HL-60 (cell line): Measurements from ENCODE around the gene OR9Q1.

ENCODE experiments used
- DNase-seq, 2 experiments: peaks; one replicate each; pipeline ENCODE4 v3.0.0-alpha.2; 2010 to 2020; ENCODE audit warnings: low read depth in 1 of 2, low spot score in 1 of 2
- H3K27ac ChIP-seq: fragments of 250-450 bp; sonication (Bioruptor Pico); replicated peaks from 2 replicates; pipeline ENCODE4 v1.5.1; 2020; ENCODE audit warnings: mild to moderate bottlenecking, moderate library complexity
- H3K27me3 ChIP-seq: fragments of 250-450 bp; sonication (Bioruptor Pico); 2 replicates; pipeline ENCODE4 v1.5.1; 2021; ENCODE audit warnings: mild to moderate bottlenecking, moderate library complexity; ENCODE audit not compliant: insufficient read depth, poor library complexity, severe bottlenecking
- H3K4me3 ChIP-seq: replicated peaks from 2 replicates; pipeline ENCODE4 v1.5.1; 2011; ENCODE audit warnings: mild to moderate bottlenecking, control low read depth, low read length; ENCODE audit not compliant: insufficient read depth
- GABPA ChIP-seq: IDR thresholded peaks from 2 replicates; pipeline ENCODE4 v1.6.1; 2012; ENCODE audit warnings: low read depth
- POLR2AphosphoS5 ChIP-seq: IDR thresholded peaks from 2 replicates; pipeline ENCODE4 v1.6.1; 2012; ENCODE audit warnings: low read depth
- SPI1 ChIP-seq: IDR thresholded peaks from 2 replicates; pipeline ENCODE4 v1.6.1; 2012; ENCODE audit warnings: low read depth, mild to moderate bottlenecking, borderline replicate concordance
- TF ChIP-seq, protein P1 (sequence below): IDR thresholded peaks from 2 replicates; pipeline ENCODE4 v1.6.1; 2012; ENCODE audit warnings: low read depth; ENCODE audit not compliant: insufficient replicate concordance
- TF ChIP-seq, protein P2 (sequence below): IDR thresholded peaks from one replicate; pipeline ENCODE4 v1.5.1; 2011; ENCODE audit warnings: low read length, control low read depth, inconsistent platforms; ENCODE audit not compliant: insufficient read depth

Gene OR9Q1

DNA sequence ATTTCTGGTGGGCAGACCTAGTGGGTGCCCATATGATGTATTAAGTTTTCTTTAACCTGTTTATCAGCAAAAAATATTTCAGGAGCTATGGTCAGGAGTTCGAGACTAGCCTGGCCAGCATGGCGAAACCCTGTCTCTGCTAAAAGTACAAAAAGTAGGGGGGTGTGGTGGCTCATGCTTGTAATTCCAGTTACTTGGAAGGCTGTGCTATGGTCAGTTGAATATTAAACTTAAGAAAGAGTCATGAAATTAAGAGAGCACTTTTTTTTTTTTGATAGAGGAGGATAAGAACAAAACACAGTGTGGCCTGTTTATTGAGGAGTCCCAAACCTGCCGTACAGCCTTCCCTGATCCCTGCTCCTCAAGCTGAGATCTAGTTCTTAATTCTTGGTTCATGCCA is 36.9 kb downstream of the OR9Q1 start:
- H3K27ac ChIP-seq: no peak overlapping the region

DNA sequence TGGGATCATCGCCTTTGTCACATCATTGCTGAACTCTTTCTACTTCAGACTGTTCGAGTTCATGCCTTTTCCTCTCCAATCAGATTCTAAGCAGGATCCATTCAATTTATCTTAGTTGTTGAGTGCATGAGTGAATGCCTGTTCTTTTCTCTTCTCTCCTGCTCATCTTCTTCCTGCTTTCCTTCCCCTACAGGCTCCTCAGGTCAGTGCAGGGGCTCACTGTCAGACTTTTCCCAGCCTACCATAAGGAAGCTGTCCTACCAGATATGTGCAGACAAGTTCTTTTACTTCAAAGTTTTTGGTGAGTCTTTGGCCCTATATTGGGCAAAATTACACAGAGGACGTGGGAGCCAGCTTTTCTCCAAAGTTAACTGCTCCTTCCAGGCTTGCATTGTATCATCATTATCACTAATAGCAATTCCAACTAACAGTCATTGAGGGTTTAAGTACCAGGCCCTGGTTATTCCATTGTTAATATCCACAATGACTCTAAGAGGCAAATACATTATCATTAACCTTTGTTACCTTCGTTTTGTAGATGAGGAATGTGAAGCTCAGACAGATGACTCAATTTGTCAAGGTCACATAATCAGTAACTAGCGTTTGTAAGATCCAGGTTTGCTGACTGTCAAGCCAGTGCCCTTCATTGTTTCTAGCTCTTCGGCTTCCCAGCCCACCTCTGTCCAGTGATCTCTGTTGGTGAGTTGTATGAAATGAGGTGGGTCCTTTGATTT is 37.4 kb downstream of the OR9Q1 start:
- Histone ChIP-seq H3K27me3 (no peaks in the 10 kb centered on the region), H3K4me3 (no peak overlapping the region), H3K27ac (no peak overlapping the region)
- no peak for DNase-seq
- TF ChIP-seq, protein P1, sequence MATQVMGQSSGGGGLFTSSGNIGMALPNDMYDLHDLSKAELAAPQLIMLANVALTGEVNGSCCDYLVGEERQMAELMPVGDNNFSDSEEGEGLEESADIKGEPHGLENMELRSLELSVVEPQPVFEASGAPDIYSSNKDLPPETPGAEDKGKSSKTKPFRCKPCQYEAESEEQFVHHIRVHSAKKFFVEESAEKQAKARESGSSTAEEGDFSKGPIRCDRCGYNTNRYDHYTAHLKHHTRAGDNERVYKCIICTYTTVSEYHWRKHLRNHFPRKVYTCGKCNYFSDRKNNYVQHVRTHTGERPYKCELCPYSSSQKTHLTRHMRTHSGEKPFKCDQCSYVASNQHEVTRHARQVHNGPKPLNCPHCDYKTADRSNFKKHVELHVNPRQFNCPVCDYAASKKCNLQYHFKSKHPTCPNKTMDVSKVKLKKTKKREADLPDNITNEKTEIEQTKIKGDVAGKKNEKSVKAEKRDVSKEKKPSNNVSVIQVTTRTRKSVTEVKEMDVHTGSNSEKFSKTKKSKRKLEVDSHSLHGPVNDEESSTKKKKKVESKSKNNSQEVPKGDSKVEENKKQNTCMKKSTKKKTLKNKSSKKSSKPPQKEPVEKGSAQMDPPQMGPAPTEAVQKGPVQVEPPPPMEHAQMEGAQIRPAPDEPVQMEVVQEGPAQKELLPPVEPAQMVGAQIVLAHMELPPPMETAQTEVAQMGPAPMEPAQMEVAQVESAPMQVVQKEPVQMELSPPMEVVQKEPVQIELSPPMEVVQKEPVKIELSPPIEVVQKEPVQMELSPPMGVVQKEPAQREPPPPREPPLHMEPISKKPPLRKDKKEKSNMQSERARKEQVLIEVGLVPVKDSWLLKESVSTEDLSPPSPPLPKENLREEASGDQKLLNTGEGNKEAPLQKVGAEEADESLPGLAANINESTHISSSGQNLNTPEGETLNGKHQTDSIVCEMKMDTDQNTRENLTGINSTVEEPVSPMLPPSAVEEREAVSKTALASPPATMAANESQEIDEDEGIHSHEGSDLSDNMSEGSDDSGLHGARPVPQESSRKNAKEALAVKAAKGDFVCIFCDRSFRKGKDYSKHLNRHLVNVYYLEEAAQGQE: no peak
- TF ChIP-seq SPI1: no peak
- TF ChIP-seq, protein P2, sequence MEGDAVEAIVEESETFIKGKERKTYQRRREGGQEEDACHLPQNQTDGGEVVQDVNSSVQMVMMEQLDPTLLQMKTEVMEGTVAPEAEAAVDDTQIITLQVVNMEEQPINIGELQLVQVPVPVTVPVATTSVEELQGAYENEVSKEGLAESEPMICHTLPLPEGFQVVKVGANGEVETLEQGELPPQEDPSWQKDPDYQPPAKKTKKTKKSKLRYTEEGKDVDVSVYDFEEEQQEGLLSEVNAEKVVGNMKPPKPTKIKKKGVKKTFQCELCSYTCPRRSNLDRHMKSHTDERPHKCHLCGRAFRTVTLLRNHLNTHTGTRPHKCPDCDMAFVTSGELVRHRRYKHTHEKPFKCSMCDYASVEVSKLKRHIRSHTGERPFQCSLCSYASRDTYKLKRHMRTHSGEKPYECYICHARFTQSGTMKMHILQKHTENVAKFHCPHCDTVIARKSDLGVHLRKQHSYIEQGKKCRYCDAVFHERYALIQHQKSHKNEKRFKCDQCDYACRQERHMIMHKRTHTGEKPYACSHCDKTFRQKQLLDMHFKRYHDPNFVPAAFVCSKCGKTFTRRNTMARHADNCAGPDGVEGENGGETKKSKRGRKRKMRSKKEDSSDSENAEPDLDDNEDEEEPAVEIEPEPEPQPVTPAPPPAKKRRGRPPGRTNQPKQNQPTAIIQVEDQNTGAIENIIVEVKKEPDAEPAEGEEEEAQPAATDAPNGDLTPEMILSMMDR: no peak
- TF ChIP-seq POLR2AphosphoS5: no peak
- no peak for TF ChIP-seq GABPA

More for the DNA sequence above, 36.9 kb downstream of the OR9Q1 start:
- no peaks in the 10 kb centered on the region for H3K27me3 ChIP-seq
- no peak for DNase-seq
- no peak for TF ChIP-seq SPI1
- no peak overlapping the region for H3K4me3 ChIP-seq

DNA sequence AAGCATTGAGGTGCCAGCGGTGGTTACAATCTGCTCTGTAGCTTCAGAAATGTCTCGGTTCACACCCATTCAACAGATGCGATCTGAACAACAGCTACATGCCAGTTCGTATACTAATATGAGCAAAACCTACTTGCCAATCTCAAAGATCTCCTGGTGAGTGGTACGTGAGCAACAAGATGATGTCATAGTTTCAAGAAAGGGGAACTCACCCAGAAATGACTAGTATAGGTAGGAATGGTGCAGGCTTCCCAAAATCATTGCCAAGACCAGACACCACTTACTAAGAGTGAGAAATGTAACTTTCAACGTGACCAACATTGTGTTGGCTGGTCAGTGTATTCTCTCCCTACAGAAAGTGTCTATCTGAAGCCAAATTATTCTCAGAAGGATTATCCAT is 38.1 kb downstream of the OR9Q1 start:
- TF ChIP-seq SPI1: peak; percentile 22; the same call in 1 of the 2 replicates
- TF ChIP-seq GABPA: no peak
- Histone ChIP-seq H3K27me3 (no peaks in the 10 kb centered on the region), H3K4me3 (no peak overlapping the region), H3K27ac (no peak overlapping the region)
- DNase-seq: no peak

DNA sequence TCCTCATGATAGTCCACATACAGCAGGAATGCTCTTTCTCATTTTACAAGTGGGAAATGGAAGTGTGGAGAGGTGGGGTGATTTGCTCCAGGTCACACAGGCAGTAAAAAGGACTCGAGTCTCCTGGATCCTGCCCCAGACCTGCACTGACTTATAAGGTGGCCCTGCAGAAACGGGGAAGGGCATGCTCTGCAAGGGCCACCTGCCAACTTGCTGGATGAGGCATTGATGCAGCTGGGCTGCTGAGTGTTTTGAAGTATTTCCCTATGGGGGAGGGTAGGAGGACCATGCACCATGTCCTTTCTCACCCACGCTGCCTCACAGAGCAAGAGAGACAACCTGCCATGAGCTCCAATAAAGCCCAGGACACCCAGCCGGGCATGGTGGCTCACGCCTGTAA is 44.0 kb downstream of the OR9Q1 start:
- Histone ChIP-seq H3K27ac (no peak overlapping the region), H3K4me3 (no peak overlapping the region), H3K27me3 (no peaks in the 10 kb centered on the region)
- TF ChIP-seq, protein P1: no peak
- TF ChIP-seq SPI1 (no peak), GABPA (no peak), POLR2AphosphoS5 (no peak)
- TF ChIP-seq, protein P2: no peak
- DNase-seq: no peak

DNA sequence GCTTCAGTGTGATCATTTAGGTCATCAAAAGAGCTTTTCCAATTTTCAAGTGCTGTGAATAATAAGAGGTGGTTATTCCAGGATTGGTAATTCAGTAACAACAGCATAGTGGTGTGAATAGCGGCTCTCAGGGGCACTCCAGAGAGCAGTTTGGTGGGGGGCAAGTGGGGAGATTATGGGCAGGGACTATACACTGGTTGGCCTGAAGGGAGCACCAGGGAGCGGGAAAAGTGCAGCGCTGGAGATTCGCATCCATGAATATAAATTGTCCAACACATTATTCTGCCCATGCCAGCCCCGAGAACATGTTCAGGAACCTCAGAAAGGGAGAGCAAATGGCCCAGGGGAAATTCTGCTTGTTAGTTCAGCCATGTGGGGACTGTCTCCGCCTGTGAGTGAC is 45.0 kb downstream of the OR9Q1 start:
- Histone ChIP-seq H3K27ac (no peak overlapping the region), H3K27me3 (no peaks in the 10 kb centered on the region), H3K4me3 (no peak overlapping the region)
- DNase-seq: no peak
- TF ChIP-seq POLR2AphosphoS5: no peak
- TF ChIP-seq SPI1: no peak
